Right atrium auricular region (tissue), 2 donors: ENCODE data around the gene ELN. TPM values are rescaled to one million over a fixed set of nuclear protein-coding genes. Genes with fewer than 3 reads are reported as not detected.
A peak's percentile ranks its signal among the peaks of the same experiment; 100 is the strongest.

ENCODE experiments used
- DNase-seq: peaks from one replicate; pipeline ENCODE4 v3.0.0-alpha.2; 2019; ENCODE audit warnings: low spot score
- H3K27ac ChIP-seq, 2 donors: fragments of 200-600 bp; sonication (generic); 1 replicate in 1 of 2; 2 replicates in 1 of 2; pipeline ENCODE4 v1.5.1; 2016 to 2019
- H3K27me3 ChIP-seq, 2 donors: fragments of 200-600 bp; sonication (generic); one replicate each; pipeline versions ENCODE4 v1.5.1 to v1.6.0; 2017 to 2019
- H3K36me3 ChIP-seq: fragments of 200-600 bp; sonication (generic); one replicate; pipeline ENCODE4 v1.5.1; 2016
- H3K4me1 ChIP-seq, 2 donors: fragments of 200-600 bp; sonication (generic); one replicate each; pipeline versions ENCODE4 v1.5.1 to v1.6.0; 2017 to 2019
- H3K4me3 ChIP-seq, 2 donors: fragments of 200-600 bp; sonication (generic); 1 replicate in 1 of 2; 2 replicates in 1 of 2; pipeline ENCODE4 v1.5.1; 2017 to 2019; ENCODE audit warnings: mild to moderate bottlenecking in 1 of 2, moderate library complexity in 1 of 2
- H3K9me3 ChIP-seq, 2 donors: fragments of 200-600 bp; sonication (generic); one replicate each; pipeline ENCODE4 v1.5.1; 2019
- total RNA-seq, 2 donors: library from RNA; depleted of rRNA; stranded (reverse); fragments of >200 nt; gene quantifications; one replicate each; pipeline ENCODE4 v1.1.0, GENCODE V29; 2016
- TF ChIP-seq, protein P1 (sequence below), 2 donors: fragments of 200-600 bp; sonication (generic); IDR thresholded peaks; one replicate each; pipeline ENCODE4 v1.5.1; 2019; ENCODE audit warnings: antibody characterized with exemption in 2 of 2

The ELN gene
- total RNA-seq, 2 donors from 2014 or later = 138 to 149 TPM

DNA sequence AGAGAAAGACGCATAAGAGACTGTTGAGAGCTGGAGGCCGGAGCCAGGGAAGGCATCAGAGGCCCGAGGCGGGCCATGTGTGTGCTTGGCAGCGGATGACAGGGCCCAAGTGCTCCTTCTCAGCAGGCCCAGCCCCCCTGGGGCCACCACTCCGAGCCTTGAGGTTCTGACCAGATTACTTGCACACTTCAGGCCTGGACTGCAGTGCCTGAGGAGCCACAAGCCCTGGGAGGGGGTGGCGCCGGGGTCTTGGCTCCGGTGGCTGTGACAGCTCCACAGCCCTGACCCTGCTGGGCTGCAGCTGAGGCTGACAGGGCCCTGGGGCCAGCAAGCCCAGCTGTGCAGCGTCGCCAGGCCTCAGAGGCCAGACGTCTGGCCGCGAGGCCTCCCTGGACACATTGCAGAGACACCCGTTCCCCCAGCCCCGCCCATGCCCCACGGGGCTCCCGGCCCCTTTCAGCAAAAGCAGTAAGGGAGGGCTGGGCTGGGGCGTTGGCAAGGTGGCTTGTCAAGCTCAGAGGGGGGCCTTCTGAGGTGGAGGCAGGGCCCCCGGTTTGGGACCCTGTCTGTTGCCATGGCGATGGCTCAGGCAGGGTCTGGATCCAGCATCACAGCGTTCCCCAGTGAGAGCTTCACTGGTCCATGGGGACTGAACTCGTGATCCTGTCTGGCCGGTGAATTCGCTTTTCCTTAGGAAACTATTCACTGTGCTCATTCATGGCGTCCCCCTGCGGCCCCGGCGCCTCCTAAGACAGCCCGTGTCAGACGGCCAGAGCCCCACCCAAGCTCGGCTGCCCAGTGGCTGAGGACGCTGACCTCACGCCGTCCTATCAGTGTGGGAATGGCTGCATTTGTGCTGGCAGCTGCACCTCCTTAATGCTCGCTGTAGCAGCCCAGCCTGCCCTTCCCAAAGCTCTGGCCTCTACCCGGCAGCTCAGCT, 5.7 kb downstream of the ELN start:
- DNase-seq = peak; percentile 88
- peak overlapping the region; percentile 78 to 83 for H3K27ac ChIP-seq
- H3K27me3 ChIP-seq = no peaks in the 10 kb centered on the region
- H3K9me3 ChIP-seq = no peaks in the 10 kb centered on the region
- H3K36me3 ChIP-seq = peaks cover 29% of the 10 kb centered on the region
- peaks cover 0 to 87% of the 10 kb centered on the region in 2 donors for H3K4me1 ChIP-seq
- TF ChIP-seq, protein P1, sequence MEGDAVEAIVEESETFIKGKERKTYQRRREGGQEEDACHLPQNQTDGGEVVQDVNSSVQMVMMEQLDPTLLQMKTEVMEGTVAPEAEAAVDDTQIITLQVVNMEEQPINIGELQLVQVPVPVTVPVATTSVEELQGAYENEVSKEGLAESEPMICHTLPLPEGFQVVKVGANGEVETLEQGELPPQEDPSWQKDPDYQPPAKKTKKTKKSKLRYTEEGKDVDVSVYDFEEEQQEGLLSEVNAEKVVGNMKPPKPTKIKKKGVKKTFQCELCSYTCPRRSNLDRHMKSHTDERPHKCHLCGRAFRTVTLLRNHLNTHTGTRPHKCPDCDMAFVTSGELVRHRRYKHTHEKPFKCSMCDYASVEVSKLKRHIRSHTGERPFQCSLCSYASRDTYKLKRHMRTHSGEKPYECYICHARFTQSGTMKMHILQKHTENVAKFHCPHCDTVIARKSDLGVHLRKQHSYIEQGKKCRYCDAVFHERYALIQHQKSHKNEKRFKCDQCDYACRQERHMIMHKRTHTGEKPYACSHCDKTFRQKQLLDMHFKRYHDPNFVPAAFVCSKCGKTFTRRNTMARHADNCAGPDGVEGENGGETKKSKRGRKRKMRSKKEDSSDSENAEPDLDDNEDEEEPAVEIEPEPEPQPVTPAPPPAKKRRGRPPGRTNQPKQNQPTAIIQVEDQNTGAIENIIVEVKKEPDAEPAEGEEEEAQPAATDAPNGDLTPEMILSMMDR (IDR thresholded peaks at IDR 0.05) = no peak
- H3K4me3 ChIP-seq = peak overlapping the region; percentile 1 to 71

DNA sequence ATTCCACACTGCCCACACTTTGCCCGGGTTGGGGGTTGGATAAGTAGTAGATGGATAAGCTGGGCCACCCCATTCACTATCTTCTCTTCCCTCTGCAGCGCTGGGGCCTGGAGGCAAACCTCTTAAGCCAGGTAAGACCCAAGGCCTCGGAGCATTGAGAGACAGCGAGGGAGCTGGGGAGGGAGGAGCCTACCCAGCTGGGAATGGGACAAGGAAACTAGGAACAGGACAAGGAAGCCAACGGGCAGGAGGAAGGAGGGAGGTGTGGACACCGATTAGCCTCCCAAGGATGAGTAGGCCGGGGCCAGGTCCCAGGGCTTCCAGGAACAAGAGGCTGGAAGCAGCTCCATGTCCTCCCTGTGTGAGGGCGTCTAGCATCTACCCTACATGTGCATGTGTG, 9.6 kb downstream of the ELN start:
- Histone ChIP-seq H3K4me1 (peaks cover 0 to 69% of the 10 kb centered on the region in 2 donors), H3K9me3 (no peaks in the 10 kb centered on the region), H3K27me3 (no peaks in the 10 kb centered on the region), H3K36me3 (peaks cover 62% of the 10 kb centered on the region), H3K27ac (peak overlapping the region; percentile 46 to 68), H3K4me3 (no peak overlapping the region)
- TF ChIP-seq, protein P1 (IDR thresholded peaks at IDR 0.05) = no peak
- DNase-seq = no peak

DNA sequence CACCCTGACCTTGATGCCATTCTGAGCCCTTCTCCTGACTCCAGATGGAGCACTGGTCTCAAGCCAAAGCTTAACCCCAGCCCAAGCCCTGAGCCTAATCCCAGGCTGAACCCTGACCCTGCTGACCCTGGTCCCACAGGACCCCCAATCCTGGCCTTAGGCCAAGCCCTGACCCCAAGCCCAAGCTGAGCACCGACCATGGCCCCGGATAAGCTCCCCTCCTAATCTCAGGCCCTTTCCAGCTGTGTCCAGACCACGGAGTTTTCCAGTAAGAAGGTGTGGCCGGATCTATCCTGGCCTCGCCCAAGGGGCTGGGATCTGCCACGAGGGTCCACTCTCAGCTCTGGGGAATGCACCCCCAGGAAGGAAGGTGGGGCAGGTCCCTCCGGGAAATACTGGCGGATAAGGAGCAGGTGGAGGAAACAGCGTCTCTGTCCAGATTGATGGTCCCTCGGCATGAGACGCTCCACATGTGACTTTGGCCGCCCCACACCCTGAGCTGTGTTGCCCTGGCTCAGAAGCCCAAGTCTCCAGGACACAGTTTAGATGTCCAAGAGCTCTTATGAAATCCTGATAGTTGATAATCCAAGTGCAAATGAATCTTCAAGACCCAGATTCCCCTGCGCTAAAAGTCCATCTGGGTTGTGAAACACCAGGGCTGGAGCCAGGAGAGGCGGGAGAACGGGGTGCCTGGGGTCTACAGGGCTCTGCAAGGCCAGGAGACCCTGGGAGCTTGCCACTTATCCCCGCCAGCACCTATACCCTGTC, 10.4 kb downstream of the ELN start:
- peaks cover 67% of the 10 kb centered on the region for H3K36me3 ChIP-seq
- no peak for DNase-seq
- peaks cover 0 to 61% of the 10 kb centered on the region in 2 donors for H3K4me1 ChIP-seq

DNA sequence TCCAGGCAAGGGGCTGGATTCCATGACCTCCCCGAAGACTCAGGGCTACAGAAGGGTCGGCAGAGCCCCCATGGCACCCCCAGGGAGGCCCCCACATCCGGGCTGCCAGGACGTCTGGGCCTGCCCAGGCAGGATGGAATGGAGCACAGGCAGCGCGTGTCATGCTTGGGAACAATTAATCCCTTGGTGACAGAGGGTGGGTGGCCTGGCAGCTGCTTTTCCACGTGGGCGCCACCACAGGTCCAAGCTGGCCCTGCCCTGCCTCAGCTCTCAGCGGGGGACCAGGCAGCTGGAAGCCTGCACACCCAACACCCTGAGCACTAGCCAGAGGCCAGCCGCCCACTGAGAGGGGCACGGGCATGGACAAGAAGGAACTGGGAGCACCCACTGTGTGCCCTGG, 11.4 kb downstream of the ELN start:
- H3K27ac ChIP-seq = peak overlapping the region; percentile 46 to 68
- TF ChIP-seq, protein P1 (IDR thresholded peaks at IDR 0.05) = no peak
- peaks cover 75% of the 10 kb centered on the region for H3K36me3 ChIP-seq
- no peak for DNase-seq
- no peak overlapping the region for H3K4me3 ChIP-seq
- H3K27me3 ChIP-seq = no peaks in the 10 kb centered on the region
- H3K9me3 ChIP-seq = no peaks in the 10 kb centered on the region
- H3K4me1 ChIP-seq = peaks cover 0 to 52% of the 10 kb centered on the region in 2 donors

More for the DNA sequence above, 10.4 kb downstream of the ELN start:
- Histone ChIP-seq H3K27me3 (no peaks in the 10 kb centered on the region), H3K4me3 (no peak overlapping the region), H3K9me3 (no peaks in the 10 kb centered on the region), H3K27ac (peak overlapping the region; percentile 46 to 68)
- TF ChIP-seq, protein P1 (IDR thresholded peaks at IDR 0.05) = no peak

DNA sequence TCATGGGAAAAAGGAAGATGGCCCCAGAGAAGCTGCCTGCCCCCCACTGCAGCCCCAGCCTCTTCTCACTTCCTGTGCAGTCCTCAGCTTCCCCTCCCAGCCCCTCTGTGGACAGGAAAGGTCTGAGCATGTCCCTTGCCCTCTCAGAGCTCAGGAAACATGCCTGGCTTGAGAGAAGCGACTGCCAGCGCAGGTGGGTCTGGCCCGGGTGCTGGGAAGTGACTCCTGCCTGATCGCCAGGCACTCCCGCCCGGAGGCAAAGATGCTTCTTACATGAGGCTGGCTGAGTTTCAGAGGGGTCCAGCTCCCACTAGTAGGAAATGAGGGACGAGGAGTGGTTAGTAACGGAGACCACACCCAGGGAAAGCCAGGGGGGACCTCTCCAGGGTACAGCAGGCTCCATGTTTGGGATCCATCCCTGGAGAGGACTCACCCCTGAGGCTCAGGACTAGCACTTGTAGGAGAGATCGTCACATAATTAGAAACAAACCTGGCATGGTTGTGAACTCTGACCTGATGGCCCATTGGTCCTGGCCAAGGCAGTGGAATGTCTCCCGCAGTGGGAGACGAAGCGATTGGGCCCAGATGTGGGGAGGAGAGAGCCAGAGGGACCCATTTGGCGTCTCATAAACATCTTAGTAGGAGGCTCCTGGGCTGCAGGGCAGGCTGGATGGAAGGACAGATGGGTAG, 12.3 kb downstream of the ELN start:
- Histone ChIP-seq H3K27me3 (no peaks in the 10 kb centered on the region), H3K4me3 (no peak overlapping the region), H3K4me1 (peaks cover 0 to 44% of the 10 kb centered on the region in 2 donors), H3K9me3 (no peaks in the 10 kb centered on the region), H3K36me3 (peaks cover 81% of the 10 kb centered on the region), H3K27ac (peak overlapping the region in 1 of 2 donors; percentile 68)
- TF ChIP-seq, protein P1 (IDR thresholded peaks at IDR 0.05) = no peak
- DNase-seq = no peak
